ENCODE measurements around the gene ARCN1.

The ARCN1 gene

GRCh38 chr11:118635237-118635591 is 63.0 kb downstream of the ARCN1 start:
- no peak for ATAC-seq (replicated peaks)
- Mint-ChIP-seq H3K36me3 (ENCODE audit: insufficient read depth) (no peaks in the 10 kb centered on the region), H3K4me1 (ENCODE audit: low read depth in 2 of 2) (peaks cover 0 to 5% of the 10 kb centered on the region in 2 donors), H3K9me3 (no peaks in the 10 kb centered on the region), H3K4me3 (no peak overlapping the region), H3K27ac (no peak overlapping the region), H3K27me3 (peaks cover 0 to 18% of the 10 kb centered on the region in 2 donors)
- no peak for DNase-seq

- no peak for DNase-seq
- Mint-ChIP-seq H3K27me3 (peaks cover 0 to 18% of the 10 kb centered on the region in 2 donors), H3K4me1 (ENCODE audit: low read depth in 2 of 2) (peaks cover 0 to 5% of the 10 kb centered on the region in 2 donors), H3K36me3 (ENCODE audit: insufficient read depth) (no peaks in the 10 kb centered on the region), H3K27ac (no peak overlapping the region), H3K4me3 (no peak overlapping the region), H3K9me3 (no peaks in the 10 kb centered on the region)
- ATAC-seq (replicated peaks) = no peak
Observed at GRCh38 chr11:118635642-118636041, 63.4 kb downstream of the ARCN1 start.

GRCh38 chr11:118636569-118637290 is 64.5 kb downstream of the ARCN1 start:
- Mint-ChIP-seq H3K36me3 (ENCODE audit: insufficient read depth) (no peaks in the 10 kb centered on the region), H3K4me1 (ENCODE audit: low read depth in 2 of 2) (peaks cover 0 to 5% of the 10 kb centered on the region in 2 donors), H3K4me3 (no peak overlapping the region), H3K27ac (no peak overlapping the region), H3K9me3 (no peaks in the 10 kb centered on the region), H3K27me3 (peaks cover 0 to 18% of the 10 kb centered on the region in 2 donors)
- DNase-seq (no peak), ATAC-seq (replicated peaks) (no peak)

- Mint-ChIP-seq H3K36me3 (ENCODE audit: insufficient read depth) (no peaks in the 10 kb centered on the region), H3K4me3 (no peak overlapping the region), H3K27ac (no peak overlapping the region), H3K27me3 (peaks cover 0 to 9% of the 10 kb centered on the region in 2 donors), H3K4me1 (ENCODE audit: low read depth in 2 of 2) (peaks cover 0 to 5% of the 10 kb centered on the region in 2 donors), H3K9me3 (no peaks in the 10 kb centered on the region)
- ATAC-seq (replicated peaks) = no peak
- DNase-seq = no peak
Observed at GRCh38 chr11:118638726-118639125, 66.5 kb downstream of the ARCN1 start.

GRCh38 chr11:118639899-118640298 is 67.7 kb downstream of the ARCN1 start:
- H3K27ac Mint-ChIP-seq = no peak overlapping the region
- H3K4me1 Mint-ChIP-seq (ENCODE audit: low read depth in 2 of 2) = no peaks in the 10 kb centered on the region
- no peaks in the 10 kb centered on the region for H3K9me3 Mint-ChIP-seq
- DNase-seq (no peak), ATAC-seq (replicated peaks) (no peak)
- no peak overlapping the region for H3K4me3 Mint-ChIP-seq
- peaks cover 0 to 9% of the 10 kb centered on the region in 2 donors for H3K27me3 Mint-ChIP-seq
- H3K36me3 Mint-ChIP-seq (ENCODE audit: insufficient read depth) = no peaks in the 10 kb centered on the region

- no peak overlapping the region for H3K4me3 Mint-ChIP-seq
- DNase-seq (no peak), ATAC-seq (replicated peaks) (no peak)
- H3K36me3 Mint-ChIP-seq (ENCODE audit: insufficient read depth) = no peaks in the 10 kb centered on the region
- H3K9me3 Mint-ChIP-seq = no peaks in the 10 kb centered on the region
- H3K27ac Mint-ChIP-seq = no peak overlapping the region
- peaks cover 0 to 9% of the 10 kb centered on the region in 2 donors for H3K27me3 Mint-ChIP-seq
- H3K4me1 Mint-ChIP-seq (ENCODE audit: low read depth in 2 of 2) = no peaks in the 10 kb centered on the region
Observed at GRCh38 chr11:118640332-118641154, 68.3 kb downstream of the ARCN1 start.

GRCh38 chr11:118641397-118642019 is 69.3 kb downstream of the ARCN1 start:
- no peaks in the 10 kb centered on the region for H3K9me3 Mint-ChIP-seq
- H3K4me3 Mint-ChIP-seq = no peak overlapping the region
- H3K27ac Mint-ChIP-seq = no peak overlapping the region
- H3K36me3 Mint-ChIP-seq (ENCODE audit: insufficient read depth) = no peaks in the 10 kb centered on the region
- DNase-seq = no peak
- no peak for ATAC-seq (replicated peaks)
- no peaks in the 10 kb centered on the region for H3K4me1 Mint-ChIP-seq (ENCODE audit: low read depth in 2 of 2)
- no peaks in the 10 kb centered on the region for H3K27me3 Mint-ChIP-seq

- Mint-ChIP-seq H3K27ac (no peak overlapping the region), H3K4me3 (no peak overlapping the region), H3K27me3 (no peaks in the 10 kb centered on the region)
Observed at GRCh38 chr11:118643142-118643994, 71.2 kb downstream of the ARCN1 start.

GRCh38 chr11:118643995-118644345 is 71.8 kb downstream of the ARCN1 start:
- DNase-seq = no peak
- H3K4me1 Mint-ChIP-seq (ENCODE audit: low read depth in 2 of 2) = no peaks in the 10 kb centered on the region
- H3K27ac Mint-ChIP-seq = no peak overlapping the region
- ATAC-seq (replicated peaks) = no peak
- no peaks in the 10 kb centered on the region for H3K27me3 Mint-ChIP-seq
- H3K9me3 Mint-ChIP-seq = no peaks in the 10 kb centered on the region
- H3K36me3 Mint-ChIP-seq (ENCODE audit: insufficient read depth) = no peaks in the 10 kb centered on the region
- no peak overlapping the region for H3K4me3 Mint-ChIP-seq

More at GRCh38 chr11:118643142-118643994, 71.2 kb downstream of the ARCN1 start:
- ATAC-seq (replicated peaks) (no peak), DNase-seq (no peak)
- Mint-ChIP-seq H3K36me3 (ENCODE audit: insufficient read depth) (no peaks in the 10 kb centered on the region), H3K9me3 (no peaks in the 10 kb centered on the region), H3K4me1 (ENCODE audit: low read depth in 2 of 2) (no peaks in the 10 kb centered on the region)

- Mint-ChIP-seq H3K9me3 (no peaks in the 10 kb centered on the region), H3K27ac (no peak overlapping the region), H3K27me3 (no peaks in the 10 kb centered on the region), H3K4me3 (no peak overlapping the region), H3K36me3 (ENCODE audit: insufficient read depth) (no peaks in the 10 kb centered on the region), H3K4me1 (ENCODE audit: low read depth in 2 of 2) (no peaks in the 10 kb centered on the region)
- no peak for DNase-seq
- ATAC-seq (replicated peaks) = no peak
Observed at GRCh38 chr11:118644496-118644895, 72.3 kb downstream of the ARCN1 start.

GRCh38 chr11:118645066-118645715 is 73.0 kb downstream of the ARCN1 start:
- Mint-ChIP-seq H3K9me3 (no peaks in the 10 kb centered on the region), H3K27me3 (no peaks in the 10 kb centered on the region), H3K27ac (no peak overlapping the region), H3K4me1 (ENCODE audit: low read depth in 2 of 2) (no peaks in the 10 kb centered on the region), H3K4me3 (no peak overlapping the region), H3K36me3 (ENCODE audit: insufficient read depth) (no peaks in the 10 kb centered on the region)
- no peak for ATAC-seq (replicated peaks)
- no peak for DNase-seq

GRCh38 chr11:118646393-118646792 is 74.2 kb downstream of the ARCN1 start:
- H3K36me3 Mint-ChIP-seq (ENCODE audit: insufficient read depth) = no peaks in the 10 kb centered on the region
- H3K27ac Mint-ChIP-seq = no peak overlapping the region
- DNase-seq = no peak
- H3K4me3 Mint-ChIP-seq = no peak overlapping the region
- H3K27me3 Mint-ChIP-seq = no peaks in the 10 kb centered on the region
- H3K4me1 Mint-ChIP-seq (ENCODE audit: low read depth in 2 of 2) = no peaks in the 10 kb centered on the region
- ATAC-seq (replicated peaks) = no peak
- no peaks in the 10 kb centered on the region for H3K9me3 Mint-ChIP-seq

- H3K36me3 Mint-ChIP-seq (ENCODE audit: insufficient read depth) = no peaks in the 10 kb centered on the region
- DNase-seq (no peak), ATAC-seq (replicated peaks) (no peak)
- no peaks in the 10 kb centered on the region for H3K9me3 Mint-ChIP-seq
- no peaks in the 10 kb centered on the region for H3K27me3 Mint-ChIP-seq
- no peak overlapping the region for H3K27ac Mint-ChIP-seq
- peaks cover 8 to 9% of the 10 kb centered on the region in 2 donors for H3K4me1 Mint-ChIP-seq (ENCODE audit: low read depth in 2 of 2)
- no peak overlapping the region for H3K4me3 Mint-ChIP-seq
Observed at GRCh38 chr11:118648291-118648690, 76.1 kb downstream of the ARCN1 start.

Measured in effector memory CD8-positive, alpha-beta T cell (primary cell).